Measurements from ENCODE around the gene ZNF430.

DNA sequence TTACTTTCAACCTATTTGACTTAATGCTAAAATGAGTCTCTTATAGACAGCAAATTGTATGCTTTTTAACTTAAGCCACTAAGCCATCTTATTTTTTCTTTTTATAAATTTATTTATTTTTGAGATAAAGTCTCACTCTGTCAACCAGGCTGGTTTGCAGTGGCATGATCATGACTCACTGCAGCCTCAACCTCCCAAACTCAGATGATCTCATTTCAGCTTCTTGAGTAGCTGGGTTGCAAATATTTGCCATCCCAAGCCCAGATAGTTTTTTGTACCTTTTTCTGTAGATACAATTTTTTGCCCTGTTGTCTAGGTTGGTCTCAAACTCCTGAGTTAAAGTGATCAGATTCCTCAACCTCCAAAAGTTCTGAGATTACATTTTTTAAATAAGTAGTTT lies 88.7 kb downstream of the ZNF430 start:
- TF ChIP-seq, protein P1, sequence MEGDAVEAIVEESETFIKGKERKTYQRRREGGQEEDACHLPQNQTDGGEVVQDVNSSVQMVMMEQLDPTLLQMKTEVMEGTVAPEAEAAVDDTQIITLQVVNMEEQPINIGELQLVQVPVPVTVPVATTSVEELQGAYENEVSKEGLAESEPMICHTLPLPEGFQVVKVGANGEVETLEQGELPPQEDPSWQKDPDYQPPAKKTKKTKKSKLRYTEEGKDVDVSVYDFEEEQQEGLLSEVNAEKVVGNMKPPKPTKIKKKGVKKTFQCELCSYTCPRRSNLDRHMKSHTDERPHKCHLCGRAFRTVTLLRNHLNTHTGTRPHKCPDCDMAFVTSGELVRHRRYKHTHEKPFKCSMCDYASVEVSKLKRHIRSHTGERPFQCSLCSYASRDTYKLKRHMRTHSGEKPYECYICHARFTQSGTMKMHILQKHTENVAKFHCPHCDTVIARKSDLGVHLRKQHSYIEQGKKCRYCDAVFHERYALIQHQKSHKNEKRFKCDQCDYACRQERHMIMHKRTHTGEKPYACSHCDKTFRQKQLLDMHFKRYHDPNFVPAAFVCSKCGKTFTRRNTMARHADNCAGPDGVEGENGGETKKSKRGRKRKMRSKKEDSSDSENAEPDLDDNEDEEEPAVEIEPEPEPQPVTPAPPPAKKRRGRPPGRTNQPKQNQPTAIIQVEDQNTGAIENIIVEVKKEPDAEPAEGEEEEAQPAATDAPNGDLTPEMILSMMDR (IDR thresholded peaks at IDR 0.05 in 2 of 3, conservative IDR thresholded peaks at IDR 0.05 in 1 of 3; ENCODE audit: insufficient read depth in 2 of 3, low read depth in 1 of 3, low read length in 3 of 3), result no peak
- TF ChIP-seq, protein P2, sequence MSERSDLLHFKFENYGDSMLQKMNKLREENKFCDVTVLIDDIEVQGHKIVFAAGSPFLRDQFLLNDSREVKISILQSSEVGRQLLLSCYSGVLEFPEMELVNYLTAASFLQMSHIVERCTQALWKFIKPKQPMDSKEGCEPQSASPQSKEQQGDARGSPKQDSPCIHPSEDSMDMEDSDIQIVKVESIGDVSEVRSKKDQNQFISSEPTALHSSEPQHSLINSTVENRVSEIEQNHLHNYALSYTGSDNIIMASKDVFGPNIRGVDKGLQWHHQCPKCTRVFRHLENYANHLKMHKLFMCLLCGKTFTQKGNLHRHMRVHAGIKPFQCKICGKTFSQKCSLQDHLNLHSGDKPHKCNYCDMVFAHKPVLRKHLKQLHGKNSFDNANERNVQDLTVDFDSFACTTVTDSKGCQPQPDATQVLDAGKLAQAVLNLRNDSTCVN (CRISPR knock-in tag; IDR thresholded peaks at IDR 0.05), result no peak
- TF ChIP-seq UBTF (IDR thresholded peaks at IDR 0.05; ENCODE audit: borderline replicate concordance in 1 of 2, low read depth in 2 of 2, low read length in 2 of 2), result no peak

Measured in K562 (cell line).